HepG2 (cell line): ENCODE measurements around the gene ADGRG6. TPM values are rescaled to one million over a fixed set of nuclear protein-coding genes. Genes with fewer than 3 reads are reported as not detected.
A peak's percentile ranks its signal among the peaks of the same experiment; 100 is the strongest.

Experiments used
- ARID3A ChIP-seq: IDR thresholded peaks from 2 replicates; pipeline ENCODE4 v1.6.1; 2012; ENCODE audit warnings: low read depth, low read length, improper control_type of control experiment
- CREB1 ChIP-seq, 2 experiments: fragments of 450-650 bp in 1 of 2; IDR thresholded peaks; 2 replicates each; pipeline ENCODE4 v1.6.1; 2016 to 2017; ENCODE audit warnings: control low read depth in 1 of 2, mild to moderate bottlenecking in 1 of 2, missing compliant biosample characterization in 1 of 2, missing genetic modification characterization in 1 of 2
- EEA1 ChIP-seq: sonication (generic); formaldehyde crosslinking; IDR thresholded peaks from 2 replicates; pipeline ENCODE4 v1.5.1; 2020; ENCODE audit warnings: mild to moderate bottlenecking, missing genetic modification reagents, borderline replicate concordance
- FOXO1 ChIP-seq: sonication (generic); formaldehyde crosslinking; IDR thresholded peaks from 2 replicates; pipeline ENCODE4 v1.4.0; 2020; ENCODE audit warnings: missing genetic modification reagents
- GTF3A ChIP-seq: sonication (generic); formaldehyde crosslinking; conservative IDR thresholded peaks from 2 replicates; pipeline ENCODE4 v1.4.0; 2020; ENCODE audit warnings: mild to moderate bottlenecking, missing genetic modification reagents
- HDAC1 ChIP-seq: sonication (generic); formaldehyde crosslinking; IDR thresholded peaks from 2 replicates; pipeline ENCODE4 v1.5.1; 2020; ENCODE audit warnings: mild to moderate bottlenecking, missing genetic modification reagents
- HDAC2 ChIP-seq: sonication (generic); formaldehyde crosslinking; IDR thresholded peaks from 2 replicates; pipeline ENCODE4 v1.4.0; 2020; ENCODE audit warnings: missing genetic modification reagents
- HMGXB3 ChIP-seq: sonication (generic); formaldehyde crosslinking; IDR thresholded peaks from 2 replicates; pipeline ENCODE4 v1.4.0; 2020; ENCODE audit warnings: missing genetic modification reagents, borderline replicate concordance
- HOXA3 ChIP-seq: sonication (generic); formaldehyde crosslinking; IDR thresholded peaks from 2 replicates; pipeline ENCODE4 v1.5.0; 2020; ENCODE audit warnings: missing genetic modification reagents
- MEF2D ChIP-seq: sonication (generic); formaldehyde crosslinking; IDR thresholded peaks from 2 replicates; pipeline ENCODE4 v1.5.1; 2020; ENCODE audit warnings: mild to moderate bottlenecking, missing genetic modification reagents
- MTF1 ChIP-seq: sonication (generic); formaldehyde crosslinking; IDR thresholded peaks from 2 replicates; pipeline ENCODE4 v1.5.0; 2020; ENCODE audit warnings: missing genetic modification reagents
- NFIC ChIP-seq: IDR thresholded peaks from 2 replicates; pipeline ENCODE4 v1.6.1; 2012; ENCODE audit warnings: mild to moderate bottlenecking, low read length, inconsistent platforms
- REPIN1 ChIP-seq: sonication (generic); formaldehyde crosslinking; IDR thresholded peaks from 2 replicates; pipeline ENCODE4 v1.8.0; 2022; ENCODE audit warnings: missing genetic modification reagents, low read depth, mild to moderate bottlenecking, borderline replicate concordance
- SOX13 ChIP-seq, 3 experiments: fragments of 450-650 bp in 1 of 3; sonication (generic) in 1 of 3; formaldehyde crosslinking in 1 of 3; IDR thresholded peaks in 2 of 3; conservative IDR thresholded peaks in 1 of 3; 2 replicates each; pipeline versions ENCODE4 v1.5.0 to v1.6.1; 2016 to 2020; ENCODE audit warnings: antibody characterized with exemption in 1 of 3, mild to moderate bottlenecking in 1 of 3, missing compliant biosample characterization in 1 of 3, missing genetic modification reagents in 1 of 3, moderate library complexity in 1 of 3
- TBP ChIP-seq: sonication (generic); formaldehyde crosslinking; IDR thresholded peaks from 2 replicates; pipeline ENCODE4 v1.5.0; 2020; ENCODE audit warnings: missing genetic modification reagents
- TSC22D2 ChIP-seq: sonication (generic); formaldehyde crosslinking; IDR thresholded peaks from 2 replicates; pipeline ENCODE4 v1.5.1; 2020; ENCODE audit warnings: missing genetic modification reagents, mild to moderate bottlenecking, borderline replicate concordance
- ZFP1 ChIP-seq: IDR thresholded peaks from 2 replicates; pipeline ENCODE4 v1.6.1; 2016
- ZNF24 ChIP-seq: fragments of 450-650 bp; IDR thresholded peaks from 2 replicates; pipeline ENCODE4 v1.6.1; 2017; ENCODE audit warnings: antibody characterized with exemption, mild to moderate bottlenecking
- ZNF530 ChIP-seq: sonication (generic); formaldehyde crosslinking; IDR thresholded peaks from 2 replicates; pipeline ENCODE4 v1.5.0; 2020; ENCODE audit warnings: low read depth, mild to moderate bottlenecking, missing genetic modification reagents
- ZNF543 ChIP-seq: sonication (generic); formaldehyde crosslinking; IDR thresholded peaks from 2 replicates; pipeline ENCODE4 v1.4.0; 2020; ENCODE audit warnings: mild to moderate bottlenecking, missing genetic modification reagents
- ZSCAN29 ChIP-seq: sonication (generic); formaldehyde crosslinking; conservative IDR thresholded peaks from 2 replicates; pipeline ENCODE4 v1.4.0; 2020; ENCODE audit warnings: mild to moderate bottlenecking, missing genetic modification reagents
- polyA plus RNA-seq, 8 experiments: library from polyadenylated mRNA; depleted of rRNA in 3 of 8; stranded (reverse) in 7 of 8; unstranded in 1 of 8; fragments of >200 nt; fragmentation: Illumina TruSeq in 4 of 8; extraction: Trizol in 4 of 8; gene quantifications; 2 replicates each; pipeline versions ENCODE4 v1.2.1 to v1.2.3, GENCODE V29; 2011 to 2016; ENCODE audit warnings: low read depth in 4 of 8, missing spikeins in 1 of 8, mixed read lengths in 1 of 8; ENCODE audit not compliant: insufficient read depth in 1 of 8
- total RNA-seq, 5 experiments: library from RNA; depleted of rRNA; stranded (reverse); fragments of >200 nt; fragmentation: Illumina TruSeq; extraction: Trizol; gene quantifications; 2 replicates each; pipeline ENCODE4 v1.2.3, GENCODE V29; 2016; ENCODE audit warnings: low read depth in 1 of 5

The ADGRG6 gene
- total and polyA plus RNA-seq, 2 of the 13 experiments (the other 11 are each of a cell fraction or from before 2014, with no cell fraction given), result 129 to 249 TPM

- 0 out of 2 replicates have a peak, but pooled peaks have one; percentile 20 for TF ChIP-seq HMGXB3 (CRISPR knock-in tag)
- no peak for TF ChIP-seq REPIN1
- peak; percentile 97 for TF ChIP-seq HDAC2 (CRISPR knock-in tag)
- peak; percentile 96 for TF ChIP-seq ARID3A
- TF ChIP-seq ZNF24, result peak; percentile 59; the same call in 1 of the 2 replicates
- peak; percentile 61; the same call in 1 of the 2 replicates for TF ChIP-seq MEF2D (CRISPR knock-in tag)
- TF ChIP-seq GTF3A, result no peak
- no peak for TF ChIP-seq ZNF530 (CRISPR knock-in tag)
- peak; percentile 55; the same call in 1 of the 2 replicates for TF ChIP-seq HOXA3 (CRISPR knock-in tag)
- no peak for TF ChIP-seq TSC22D2 (CRISPR knock-in tag)
- no peak for TF ChIP-seq MTF1 (CRISPR knock-in tag)
- no peak for TF ChIP-seq EEA1 (CRISPR knock-in tag)
- TF ChIP-seq ZSCAN29 (CRISPR knock-in tag), result no peak
- no peak for TF ChIP-seq TBP
- TF ChIP-seq SOX13 (IDR thresholded peaks at IDR 0.05), result peak; percentile 46
- peak in 1 of 2 experiments; percentile 89; a peak in 2 of 4 replicates for TF ChIP-seq SOX13 (CRISPR knock-in tag; conservative IDR thresholded peaks at IDR 0.05 in 1 of 2, IDR thresholded peaks at IDR 0.05 in 1 of 2)
- TF ChIP-seq HDAC1 (CRISPR knock-in tag), result peak; percentile 58; the same call in 1 of the 2 replicates
- 0 out of 2 replicates have a peak, but pooled peaks have one; percentile 8 for TF ChIP-seq ZNF543
- no peak; the same call in 1 of the 2 replicates for TF ChIP-seq NFIC
- TF ChIP-seq CREB1 (IDR thresholded peaks at IDR 0.05), result peak; percentile 80
- peak; percentile 89 for TF ChIP-seq CREB1 (CRISPR knock-in tag; IDR thresholded peaks at IDR 0.05)
- no peak for TF ChIP-seq ZFP1 (CRISPR knock-in tag)
- TF ChIP-seq FOXO1, result peak; percentile 77; the same call in 1 of the 2 replicates
Observed at GRCh38 chr6:142297996-142298753, 3.6 kb upstream of the ADGRG6 start (continued).
